PFSK-1 (cell line): ENCODE measurements around the gene AUH.

Source experiments
- POLR2AphosphoS5 ChIP-seq: IDR thresholded peaks from 2 replicates; pipeline ENCODE4 v1.6.1; 2012; ENCODE audit warnings: low read depth, mild to moderate bottlenecking, control low read depth, low read length, moderate library complexity
- REST ChIP-seq, 2 experiments: IDR thresholded peaks; 2 replicates each; pipeline versions ENCODE4 v1.6.1 to v1.8.0; 2011 to 2012; ENCODE audit warnings: low read depth in 2 of 2, low read length in 2 of 2, control low read depth in 1 of 2, inconsistent platforms in 1 of 2, mild to moderate bottlenecking in 1 of 2, moderate library complexity in 1 of 2; ENCODE audit not compliant: insufficient read depth in 1 of 2
- SIN3A ChIP-seq: IDR thresholded peaks from 2 replicates; pipeline ENCODE4 v1.6.1; 2012; ENCODE audit warnings: mild to moderate bottlenecking, low read length, moderate library complexity, borderline replicate concordance; ENCODE audit not compliant: insufficient read depth

GRCh38 chr9:91222457-91222856 is 139.3 kb downstream of the AUH start:
- TF ChIP-seq POLR2AphosphoS5 (no peak), REST (IDR thresholded peaks at IDR 0.05; ENCODE audit: insufficient read depth in 1 of 2, low read depth in 2 of 2, low read length in 2 of 2) (no peak), SIN3A (no peak)
